Subcutaneous adipose tissue (tissue), 4 donors: Measurements from ENCODE around the gene PDE4DIP. TPM values are rescaled to one million over a fixed set of nuclear protein-coding genes. Genes with fewer than 3 reads are reported as not detected.
"Not testable (repeated sequence)": the region's sequence is repeated elsewhere in the genome, so short reads cannot be mapped to it uniquely, and the experiment has no call there.

Experiments used
- CTCF ChIP-seq: fragments of 450-650 bp; IDR thresholded peaks from one replicate; pipeline ENCODE4 v1.5.1; 2016; ENCODE audit warnings: low read depth, mild to moderate bottlenecking, control low read depth, antibody characterized with exemption, moderate library complexity
- small RNA-seq: library from RNA; depleted of rRNA; stranded (forward); fragments of <200 nt; gene quantifications from one replicate; pipeline ENCODE3, GENCODE V24; 2016
- total RNA-seq, 4 donors: library from RNA; depleted of rRNA; stranded (reverse); fragments of >200 nt; gene quantifications; one replicate each; pipeline ENCODE4 v1.1.0, GENCODE V29; 2016

Gene PDE4DIP
- total RNA-seq = 100 to 1,000 TPM in 3 of 4 donors, 10 to 100 TPM in 1; 79.2 to 212 (median 151) TPM

- not testable (repeated sequence) for TF ChIP-seq CTCF
Observed at GRCh38 chr1:148844220-148844619, at the start of gene PDE4DIP. TSS of gene PDE4DIP (plus strand) at chr1:148844428. CDS start at chr1:148844775, 347 bp downstream.

Small RNA genes lying within 50 kb of the gene (small RNA-seq; reads per million reads assigned to genes)
- gene RN7SKP88 (not detected), gene RNU2-38P (not detected)

Other genes starting within 250 kb of the PDE4DIP start
- 10 to 100 TPM; 37.3 to 80.6 (median 53.3) TPM for gene NBPF14, start 248.4 kb upstream of the PDE4DIP start, total RNA-seq
- 10 to 100 TPM; 20.6 to 65.2 (median 30.8) TPM for gene NUDT4B, start 95.7 kb upstream of the PDE4DIP start, total RNA-seq